Esophagus muscularis mucosa (tissue), 4 donors: ENCODE measurements around the gene TFAP2A. TPM values are rescaled to one million over a fixed set of nuclear protein-coding genes. Genes with fewer than 3 reads are reported as not detected.

Experiments
- DNase-seq: peaks from one replicate; pipeline ENCODE4 v3.0.0-alpha.2; 2017; ENCODE audit errors: extremely low spot score
- H3K27ac ChIP-seq, 4 donors: fragments of 200-600 bp; sonication (generic); replicated peaks in 1 of 4; 1 replicate in 3 of 4; 2 replicates in 1 of 4; pipeline ENCODE4 v1.5.1; 2016 to 2019; ENCODE audit warnings: mild to moderate bottlenecking in 1 of 4
- H3K27me3 ChIP-seq, 4 donors: fragments of 200-600 bp; sonication (generic); one replicate each; pipeline versions ENCODE4 v1.5.1 to v1.6.0; 2016 to 2019
- H3K36me3 ChIP-seq, 4 donors: fragments of 200-600 bp; sonication (generic); one replicate each; pipeline ENCODE4 v1.5.1; 2016 to 2019
- H3K4me1 ChIP-seq, 4 donors: fragments of 200-600 bp; sonication (generic); one replicate each; pipeline ENCODE4 v1.5.1; 2016 to 2019
- H3K4me3 ChIP-seq, 4 donors: fragments of 200-600 bp; sonication (generic); 1 replicate in 2 of 4; 2 replicates in 2 of 4; pipeline ENCODE4 v1.5.1; 2016 to 2019; ENCODE audit warnings: mild to moderate bottlenecking in 4 of 4, moderate library complexity in 1 of 4
- H3K9me3 ChIP-seq, 4 donors: fragments of 200-600 bp; sonication (generic); 1 replicate in 3 of 4; 2 replicates in 1 of 4; pipeline ENCODE4 v1.5.1; 2016 to 2019
- CTCF ChIP-seq, 3 experiments: fragments of 200-600 bp in 2 of 3; fragments of 450-650 bp in 1 of 3; sonication (generic) in 2 of 3; IDR thresholded peaks; one replicate each; pipeline ENCODE4 v1.5.1; 2017 to 2019; ENCODE audit warnings: antibody characterized with exemption in 3 of 3, mild to moderate bottlenecking in 2 of 3, moderate library complexity in 1 of 3
- EP300 ChIP-seq: sonication (generic); formaldehyde crosslinking; IDR thresholded peaks from one replicate; pipeline ENCODE4 v1.6.1; 2017; ENCODE audit warnings: antibody characterized with exemption
- POLR2A ChIP-seq: fragments of 450-650 bp; IDR thresholded peaks from one replicate; pipeline ENCODE4 v1.6.1; 2017; ENCODE audit warnings: antibody characterized with exemption, moderate library complexity, mild to moderate bottlenecking, low read depth
- POLR2AphosphoS5 ChIP-seq, 2 donors: sonication (generic); formaldehyde crosslinking; IDR thresholded peaks; one replicate each; pipeline ENCODE4 v1.6.1; 2017; ENCODE audit warnings: antibody characterized with exemption in 2 of 2
- WGBS: methylation state at CpG from one replicate; pipeline ENCODE4 v1.1.5; 2018; 5-methylcytosine and 5-hydroxymethylcytosine counted together
- intact Hi-C: fragments of 100-400 bp; cut with DNase I; formaldehyde crosslinking; loops from one replicate; pipeline ENCODE4 v1.15.1; 2023
- total RNA-seq, 4 donors: library from RNA; depleted of rRNA; stranded (reverse); fragments of >200 nt; gene quantifications; one replicate each; pipeline versions ENCODE4 v1.1.0 to v1.2.1, GENCODE V29; 2016

Gene TFAP2A
- total RNA-seq, 4 donors from 2014 or later, result 0.69 to 3.0 (median 1.3) TPM

- WGBS, result 55% methylated on average over 12 of the region's 31 CpGs
- peaks cover 1 to 51% (median 27%) of the 10 kb centered on the region in 4 donors for H3K27me3 ChIP-seq
- peak overlapping the region; percentile 54 to 62 (median 60) for H3K4me3 ChIP-seq
- H3K9me3 ChIP-seq, result peaks cover 0 to 4% (median 0%) of the 10 kb centered on the region in 4 donors
- intact Hi-C loops, result loop anchor here (10.0 kb wide), 1 partner anchor 1130 kb away; the partner anchor contains the start of gene TMEM170B
- TF ChIP-seq CTCF (IDR thresholded peaks at IDR 0.05), result no peak
- no peak for TF ChIP-seq POLR2AphosphoS5 (IDR thresholded peaks at IDR 0.05)
- no peak for TF ChIP-seq EP300
- no peak for TF ChIP-seq POLR2A
- peak overlapping the region; percentile 29 to 68 (median 63) for H3K27ac ChIP-seq
- no peaks in the 10 kb centered on the region for H3K36me3 ChIP-seq
- peaks cover 7 to 25% (median 20%) of the 10 kb centered on the region in 4 donors for H3K4me1 ChIP-seq
- peak; percentile 75 for DNase-seq
These were observed 9.9 kb downstream of the TFAP2A start for GRCh38 chr6:10404799-10405512.

- peak overlapping the region; percentile 29 to 68 (median 63) for H3K27ac ChIP-seq
- intact Hi-C loops, result loop anchor here (10.0 kb wide), 1 partner anchor 1131 kb away; the partner anchor contains the start of gene TMEM170B
- peak overlapping the region; percentile 54 to 62 (median 60) for H3K4me3 ChIP-seq
- peaks cover 0 to 51% (median 21%) of the 10 kb centered on the region in 4 donors for H3K27me3 ChIP-seq
- peaks cover 0 to 4% (median 0%) of the 10 kb centered on the region in 4 donors for H3K9me3 ChIP-seq
- DNase-seq, result peak; percentile 93
- under 1% methylated on average over 17 of the region's 87 CpGs for WGBS
- H3K36me3 ChIP-seq, result no peaks in the 10 kb centered on the region
- peaks cover 7 to 25% (median 20%) of the 10 kb centered on the region in 4 donors for H3K4me1 ChIP-seq
- peak; percentile 56 to 69 (median 58) for TF ChIP-seq CTCF (IDR thresholded peaks at IDR 0.05)
- TF ChIP-seq POLR2AphosphoS5 (IDR thresholded peaks at IDR 0.05), result peak; percentile 65 to 83
- TF ChIP-seq EP300, result no peak
- no peak for TF ChIP-seq POLR2A
These were observed 10.6 kb downstream of the TFAP2A start for GRCh38 chr6:10404107-10404798.

GRCh38 chr6:10403385-10404106 is 11.3 kb downstream of the TFAP2A start:
- WGBS, result 10% methylated on average over 13 of the region's 16 CpGs
- TF ChIP-seq EP300 (no peak), POLR2AphosphoS5 (IDR thresholded peaks at IDR 0.05) (no peak), CTCF (IDR thresholded peaks at IDR 0.05) (no peak), POLR2A (no peak)
- Histone ChIP-seq H3K36me3 (no peaks in the 10 kb centered on the region), H3K27ac (peak overlapping the region in 3 of 4 donors; percentile 60 to 68 (median 66)), H3K4me3 (peak overlapping the region; percentile 54 to 62 (median 60)), H3K9me3 (peaks cover 0 to 4% (median 0%) of the 10 kb centered on the region in 4 donors), H3K4me1 (peaks cover 7 to 25% (median 20%) of the 10 kb centered on the region in 4 donors), H3K27me3 (peaks cover 0 to 51% (median 17%) of the 10 kb centered on the region in 4 donors)
- intact Hi-C loops, result loop anchor here (10.0 kb wide), 1 partner anchor 1131 kb away; the partner anchor contains the start of gene TMEM170B
- no peak for DNase-seq

GRCh38 chr6:10402648-10403311 is 12.1 kb downstream of the TFAP2A start:
- Histone ChIP-seq H3K4me1 (peaks cover 7 to 25% (median 20%) of the 10 kb centered on the region in 4 donors), H3K27ac (no peak overlapping the region), H3K4me3 (no peak overlapping the region), H3K36me3 (no peaks in the 10 kb centered on the region), H3K27me3 (peaks cover 0 to 51% (median 17%) of the 10 kb centered on the region in 4 donors), H3K9me3 (peaks cover 0 to 4% (median 0%) of the 10 kb centered on the region in 4 donors)
- DNase-seq, result no peak
- intact Hi-C loops, result loop anchor here (10.0 kb wide), 1 partner anchor 1132 kb away; the partner anchor contains the start of gene TMEM170B
- TF ChIP-seq POLR2A, result no peak
- no peak for TF ChIP-seq EP300
- TF ChIP-seq CTCF (IDR thresholded peaks at IDR 0.05), result no peak
- no peak for TF ChIP-seq POLR2AphosphoS5 (IDR thresholded peaks at IDR 0.05)
- 41% methylated on average over 7 of the region's 7 CpGs for WGBS
